Right lobe of liver (tissue), 6 donors: ENCODE measurements around the gene HRK. TPM values are rescaled to one million over a fixed set of nuclear protein-coding genes. Genes with fewer than 3 reads are reported as not detected.

Experiments used
- ATAC-seq, 4 donors: fragments of 200-7000 bp; cut with Tn5 transposase; one replicate each; pipeline ENCODE4 v1.9.1; 2020; ENCODE audit warnings: mild to moderate bottlenecking in 4 of 4, moderate library complexity in 4 of 4
- DNase-seq, 3 donors: peaks; one replicate each; pipeline ENCODE4 v3.0.0-alpha.2; 2020
- H3K27ac ChIP-seq, 3 donors: fragments of 200-600 bp; one replicate each; pipeline ENCODE4 v1.8.0; 2022
- H3K27me3 ChIP-seq, 2 donors: fragments of 200-600 bp; one replicate each; pipeline ENCODE4 v1.8.0; 2022
- H3K36me3 ChIP-seq, 4 donors: fragments of 200-600 bp; sonication (generic) in 1 of 4; one replicate each; pipeline versions ENCODE4 v1.5.1 to v1.8.0; 2017 to 2022; ENCODE audit warnings: control low read depth in 1 of 4
- H3K4me1 ChIP-seq, 4 donors: fragments of 200-600 bp; sonication (generic) in 1 of 4; one replicate each; pipeline versions ENCODE4 v1.5.1 to v1.8.0; 2017 to 2022; ENCODE audit warnings: control low read depth in 1 of 4
- H3K4me3 ChIP-seq, 3 donors: fragments of 200-600 bp; one replicate each; pipeline ENCODE4 v1.8.0; 2022
- H3K9me3 ChIP-seq, 4 donors: fragments of 200-600 bp; sonication (generic) in 1 of 4; one replicate each; pipeline versions ENCODE4 v1.5.1 to v1.8.0; 2017 to 2022; ENCODE audit warnings: control low read depth in 1 of 4
- CTCF ChIP-seq, 4 donors: fragments of 200-600 bp in 3 of 4; fragments of 450-650 bp in 1 of 4; IDR thresholded peaks; one replicate each; pipeline versions ENCODE4 v1.5.1 to v1.8.0; 2016 to 2022; ENCODE audit warnings: antibody characterized with exemption in 4 of 4, mild to moderate bottlenecking in 2 of 4
- POLR2A ChIP-seq: fragments of 450-650 bp; IDR thresholded peaks from one replicate; pipeline ENCODE4 v1.6.1; 2017; ENCODE audit warnings: antibody characterized with exemption, mild to moderate bottlenecking
- WGBS: methylation state at CpG from one replicate; pipeline ENCODE4 v1.1.6; 2018; ENCODE audit warnings: low coverage, low lambda C conversion rate; ENCODE audit not compliant: insufficient coverage; ENCODE audit errors: missing lambda C conversion rate; 5-methylcytosine and 5-hydroxymethylcytosine counted together
- intact Hi-C, 2 donors: fragments of 100-400 bp; cut with DNase I; formaldehyde crosslinking; loops; one replicate each; pipeline versions ENCODE4 v1.11.2 to v1.14.1; 2022
- long read RNA-seq: library from polyadenylated mRNA; unstranded; transcript quantifications from one replicate; pipeline ENCODE4 v2.0.0, GENCODE V29; 2019
- total RNA-seq, 6 experiments: library from RNA; depleted of rRNA in 2 of 6; stranded (reverse); fragments of >200 nt in 2 of 6; fragmentation: NEBNext Ultra II Directional in 3 of 6; extraction: Animal tissue kit (Norgen Biotek cat#: 25700) in 3 of 6; gene quantifications; one replicate each; pipeline versions ENCODE4 v1.1.0 to v1.2.4, GENCODE V29; 2016 to 2023
- donor health status: DM: no; HTN: yes; CAD: no.
- donor health status: DM: no; HTN: no; CAD: no.
- donor health status: DM: no; HTN: no; CAD: no.
- donor health status: DM: no; HTN: yes; CAD: no.
- donor health status: DM: no; HTN: yes; CAD: no.

Gene HRK
- not detected for total RNA-seq
- long read RNA-seq = 0 reads

GRCh38 chr12:116881325-116881876 lies at the start of gene HRK:
HRK (minus strand) TSS chr12:116881441; CDS start chr12:116881307, 134 bp downstream.
- H3K4me1 ChIP-seq = peaks cover 0 to 8% (median 0%) of the 10 kb centered on the region in 4 donors
- H3K27me3 ChIP-seq = peaks cover 0 to 31% of the 10 kb centered on the region in 2 donors
- no peaks in the 10 kb centered on the region for H3K9me3 ChIP-seq
- no peak within 1 kb of the TSS for H3K27ac ChIP-seq
- no peak for ATAC-seq
- intact Hi-C loops = no loop called here
- H3K4me3 ChIP-seq = no peak within 1 kb of the TSS
- TF ChIP-seq CTCF (IDR thresholded peaks at IDR 0.05) = no peak
- TF ChIP-seq POLR2A = no peak
- H3K36me3 ChIP-seq = no peaks in the 10 kb centered on the region
- WGBS = 5% methylated on average over 30 of the region's 49 CpGs
- DNase-seq = no peak

DNA sequence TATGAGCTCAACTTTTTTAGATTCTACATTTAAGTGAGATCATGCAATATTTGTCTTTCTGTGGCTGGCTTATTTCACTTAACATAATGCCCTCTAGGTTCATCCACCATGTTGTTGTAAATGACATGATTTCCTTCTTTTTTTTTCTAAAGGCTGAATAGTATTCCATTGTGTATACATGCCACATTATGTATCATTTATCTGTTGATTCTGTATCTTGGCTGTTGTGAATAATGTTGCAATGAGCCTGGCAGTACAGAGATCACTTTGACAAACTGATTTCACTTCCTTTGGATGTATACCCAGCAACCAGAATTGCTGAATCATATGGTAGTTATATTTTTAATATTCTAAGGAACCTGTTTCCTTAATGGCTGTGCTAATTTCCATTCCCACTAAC lies 48.6 kb upstream of the HRK start:
- ATAC-seq (peak in 2 of 4 donors; percentile 61 to 69), DNase-seq (no peak)
- Histone ChIP-seq H3K4me3 (no peak overlapping the region), H3K9me3 (no peaks in the 10 kb centered on the region), H3K27me3 (no peaks in the 10 kb centered on the region), H3K27ac (no peak overlapping the region), H3K36me3 (peaks cover 0 to 2% (median 0%) of the 10 kb centered on the region in 4 donors), H3K4me1 (peaks cover 0 to 3% (median 0%) of the 10 kb centered on the region in 4 donors)
- intact Hi-C loops = no loop called here
- TF ChIP-seq CTCF (IDR thresholded peaks at IDR 0.05) = no peak
- no peak for TF ChIP-seq POLR2A

GRCh38 chr12:116928504-116928903 lies 47.3 kb upstream of the HRK start:
- no peak for DNase-seq
- 97% methylated on average over 5 of the region's 5 CpGs for WGBS
- peaks cover 0 to 2% (median 0%) of the 10 kb centered on the region in 4 donors for H3K36me3 ChIP-seq
- H3K27me3 ChIP-seq = no peaks in the 10 kb centered on the region
- H3K4me1 ChIP-seq = peaks cover 0 to 3% (median 0%) of the 10 kb centered on the region in 4 donors
- ATAC-seq = no peak
- no peak for TF ChIP-seq CTCF (IDR thresholded peaks at IDR 0.05)
- no peak for TF ChIP-seq POLR2A
- intact Hi-C loops = no loop called here
- no peak overlapping the region for H3K27ac ChIP-seq
- no peak overlapping the region for H3K4me3 ChIP-seq
- no peaks in the 10 kb centered on the region for H3K9me3 ChIP-seq

GRCh38 chr12:116927244-116927940 lies 46.2 kb upstream of the HRK start:
- no peak for DNase-seq
- H3K9me3 ChIP-seq = no peaks in the 10 kb centered on the region
- no peak overlapping the region for H3K4me3 ChIP-seq
- no peaks in the 10 kb centered on the region for H3K27me3 ChIP-seq
- H3K4me1 ChIP-seq = peaks cover 0 to 3% (median 0%) of the 10 kb centered on the region in 4 donors
- WGBS = 84% methylated on average over 8 of the region's 9 CpGs
- intact Hi-C loops = no loop called here
- no peak for ATAC-seq
- TF ChIP-seq CTCF (IDR thresholded peaks at IDR 0.05) (no peak), POLR2A (no peak)
- no peak overlapping the region for H3K27ac ChIP-seq
- H3K36me3 ChIP-seq = peaks cover 0 to 2% (median 0%) of the 10 kb centered on the region in 4 donors
